ENCODE data around the gene FAM13B. TPM values are rescaled to one million over a fixed set of nuclear protein-coding genes. Genes with fewer than 3 reads are reported as not detected.

The FAM13B gene
- polyA plus RNA-seq, 1 of the 3 experiments (the other 2 are of a cell fraction) = 13.0 TPM

GRCh38 chr5:137957948-137958347 lies 74.9 kb downstream of the FAM13B start (continued):
- TF ChIP-seq REST (IDR thresholded peaks at IDR 0.05; ENCODE audit: low read depth, low read length) = no peak
- no peak for TF ChIP-seq TAF1 (IDR thresholded peaks at IDR 0.05; ENCODE audit: borderline replicate concordance, low read depth, low read length)
- TF ChIP-seq RCOR1 (IDR thresholded peaks at IDR 0.05; ENCODE audit: low read length) = no peak
- TF ChIP-seq POLR2AphosphoS5 (IDR thresholded peaks at IDR 0.05; ENCODE audit: low read depth, low read length) = peak; percentile 47; the same call in 1 of the 2 replicates
- TF ChIP-seq, protein P1, sequence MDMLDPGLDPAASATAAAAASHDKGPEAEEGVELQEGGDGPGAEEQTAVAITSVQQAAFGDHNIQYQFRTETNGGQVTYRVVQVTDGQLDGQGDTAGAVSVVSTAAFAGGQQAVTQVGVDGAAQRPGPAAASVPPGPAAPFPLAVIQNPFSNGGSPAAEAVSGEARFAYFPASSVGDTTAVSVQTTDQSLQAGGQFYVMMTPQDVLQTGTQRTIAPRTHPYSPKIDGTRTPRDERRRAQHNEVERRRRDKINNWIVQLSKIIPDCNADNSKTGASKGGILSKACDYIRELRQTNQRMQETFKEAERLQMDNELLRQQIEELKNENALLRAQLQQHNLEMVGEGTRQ (IDR thresholded peaks at IDR 0.05; ENCODE audit: borderline replicate concordance, low read depth, low read length) = no peak

- Histone ChIP-seq H3K9ac (peak overlapping the region; percentile 54; the same call in 1 of the 2 replicates), H3K4me1 (ENCODE audit: control insufficient read depth in 1 of 2, insufficient read depth in 2 of 2, low read depth in 1 of 2, low read length in 1 of 2) (peaks cover 9 to 23% of the 10 kb centered on the region in 2 experiments), H2AFZ (ENCODE audit: low read depth) (no peak overlapping the region), H3K27ac (ENCODE audit: low read depth in 2 of 2, low read length in 1 of 2) (peak overlapping the region; percentile 84 to 94), H3K4me2 (peak overlapping the region; percentile 57), H3F3A (replicated peaks; ENCODE audit: insufficient read depth) (peaks cover 49% of the 10 kb centered on the region), H3K9me2 (no peaks in the 10 kb centered on the region), H3K36me3 (replicated peaks in 1 of 2; ENCODE audit: control insufficient read depth in 1 of 2, insufficient read depth in 2 of 2, low read length in 1 of 2) (peaks cover 24 to 46% of the 10 kb centered on the region in 2 experiments), H4K20me1 (ENCODE audit: insufficient read depth) (no peaks in the 10 kb centered on the region), H3K4me3 (ENCODE audit: low read depth in 2 of 2, low read length in 1 of 2) (peak overlapping the region in 1 of 2 experiments; percentile 36; a peak in 2 of 4 replicates), H3K9me3 (no peaks in the 10 kb centered on the region), H3K27me3 (ENCODE audit: insufficient read depth) (no peaks in the 10 kb centered on the region), H3K79me2 (ENCODE audit: insufficient read depth) (peaks cover 28% of the 10 kb centered on the region; the same call in 1 of the 2 replicates)
- ChIA-PET POLR2A (no interaction called here), CTCF (interaction anchor here (0.8 to 1.2 kb wide), 5 partner anchors 11 to 294 kb away, joined by 3 read pairs; no protein-coding TSS in a partner anchor)
- DNase-seq = peak; percentile 14
- 43% methylated on average over 9 of the region's 9 CpGs for WGBS (ENCODE audit: low lambda C conversion rate)
- peak; percentile 98 for TF ChIP-seq FOSL2 (IDR thresholded peaks at IDR 0.05; ENCODE audit: borderline replicate concordance, low read depth)
- TF ChIP-seq, protein P2, sequence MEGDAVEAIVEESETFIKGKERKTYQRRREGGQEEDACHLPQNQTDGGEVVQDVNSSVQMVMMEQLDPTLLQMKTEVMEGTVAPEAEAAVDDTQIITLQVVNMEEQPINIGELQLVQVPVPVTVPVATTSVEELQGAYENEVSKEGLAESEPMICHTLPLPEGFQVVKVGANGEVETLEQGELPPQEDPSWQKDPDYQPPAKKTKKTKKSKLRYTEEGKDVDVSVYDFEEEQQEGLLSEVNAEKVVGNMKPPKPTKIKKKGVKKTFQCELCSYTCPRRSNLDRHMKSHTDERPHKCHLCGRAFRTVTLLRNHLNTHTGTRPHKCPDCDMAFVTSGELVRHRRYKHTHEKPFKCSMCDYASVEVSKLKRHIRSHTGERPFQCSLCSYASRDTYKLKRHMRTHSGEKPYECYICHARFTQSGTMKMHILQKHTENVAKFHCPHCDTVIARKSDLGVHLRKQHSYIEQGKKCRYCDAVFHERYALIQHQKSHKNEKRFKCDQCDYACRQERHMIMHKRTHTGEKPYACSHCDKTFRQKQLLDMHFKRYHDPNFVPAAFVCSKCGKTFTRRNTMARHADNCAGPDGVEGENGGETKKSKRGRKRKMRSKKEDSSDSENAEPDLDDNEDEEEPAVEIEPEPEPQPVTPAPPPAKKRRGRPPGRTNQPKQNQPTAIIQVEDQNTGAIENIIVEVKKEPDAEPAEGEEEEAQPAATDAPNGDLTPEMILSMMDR (IDR thresholded peaks at IDR 0.05) = no peak
- no peak for TF ChIP-seq SMC3 (IDR thresholded peaks at IDR 0.05; ENCODE audit: low read depth, low read length)
- TF ChIP-seq FOXM1 (IDR thresholded peaks at IDR 0.05; ENCODE audit: low read depth) = peak; percentile 82
- peak; percentile 94 for TF ChIP-seq POLR2AphosphoS5 (IDR thresholded peaks at IDR 0.05; ENCODE audit: low read depth, low read length)
- peak; percentile 96 for TF ChIP-seq JUND (IDR thresholded peaks at IDR 0.05)
- peak; percentile 96 for TF ChIP-seq NFIC (IDR thresholded peaks at IDR 0.05; ENCODE audit: borderline replicate concordance)
- peak; percentile 57; the same call in 1 of the 2 replicates for TF ChIP-seq RXRA (IDR thresholded peaks at IDR 0.05; ENCODE audit: borderline replicate concordance, low read depth)
- no peak for TF ChIP-seq RCOR1 (IDR thresholded peaks at IDR 0.05; ENCODE audit: low read length)
- peak; percentile 52; the same call in 1 of the 2 replicates for TF ChIP-seq REST (IDR thresholded peaks at IDR 0.05; ENCODE audit: low read depth, low read length)
- no peak for TF ChIP-seq MXI1 (IDR thresholded peaks at IDR 0.05; ENCODE audit: low read depth, low read length)
- TF ChIP-seq MEF2A (IDR thresholded peaks at IDR 0.05; ENCODE audit: borderline replicate concordance, low read depth) = no peak
- no peak for TF ChIP-seq YY1 (IDR thresholded peaks at IDR 0.05; ENCODE audit: low read depth)
- peak; percentile 76; the same call in 1 of the 2 replicates for TF ChIP-seq TEAD4 (IDR thresholded peaks at IDR 0.05; ENCODE audit: borderline replicate concordance, insufficient read depth)
- no peak for TF ChIP-seq NRF1 (IDR thresholded peaks at IDR 0.05; ENCODE audit: low read depth, low read length)
These were observed 78.6 kb downstream of the FAM13B start for GRCh38 chr5:137954131-137954879.

Data from SK-N-SH (cell line).